ENCODE measurements around the gene RPTOR.
A peak's percentile ranks its signal among the peaks of the same experiment; 100 is the strongest.

The RPTOR gene

DNA sequence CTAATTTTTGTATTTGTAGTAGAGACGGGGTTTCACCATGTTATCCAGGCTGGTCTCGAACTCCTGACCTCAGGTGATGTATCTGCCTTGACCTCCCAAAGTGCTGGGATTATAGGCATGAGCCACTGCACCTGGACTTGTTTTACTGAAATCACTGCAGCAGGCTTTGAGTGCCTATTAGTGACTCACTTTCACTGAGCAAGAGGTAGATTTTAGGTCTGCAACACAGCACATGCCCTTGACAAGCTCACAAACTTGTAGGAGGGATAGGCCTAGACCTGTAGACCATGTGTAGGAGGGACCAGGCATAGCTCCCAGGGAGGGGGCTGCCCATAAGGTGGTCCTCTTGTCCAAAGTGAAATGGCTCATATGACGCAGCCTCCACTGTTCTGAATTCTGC lies 27.0 kb upstream of the RPTOR start:
- no peaks in the 10 kb centered on the region for H3K27me3 ChIP-seq (replicated peaks; ENCODE audit: control insufficient read depth, insufficient read depth, low read length)
- no peak overlapping the region for H3K4me3 ChIP-seq (ENCODE audit: low read length)
- DNase-seq (ENCODE audit: low read depth): no peak
- no peaks in the 10 kb centered on the region for H3K36me3 ChIP-seq (ENCODE audit: control insufficient read depth, insufficient read depth, low read length, severe bottlenecking)
- H3K9me3 ChIP-seq (ENCODE audit: control insufficient read depth, low read length): no peaks in the 10 kb centered on the region
- no peak overlapping the region for H3K9ac ChIP-seq (ENCODE audit: low read length)
- peaks cover 8% of the 10 kb centered on the region for H3K4me1 ChIP-seq (ENCODE audit: control insufficient read depth, insufficient read depth, low read length)

DNA sequence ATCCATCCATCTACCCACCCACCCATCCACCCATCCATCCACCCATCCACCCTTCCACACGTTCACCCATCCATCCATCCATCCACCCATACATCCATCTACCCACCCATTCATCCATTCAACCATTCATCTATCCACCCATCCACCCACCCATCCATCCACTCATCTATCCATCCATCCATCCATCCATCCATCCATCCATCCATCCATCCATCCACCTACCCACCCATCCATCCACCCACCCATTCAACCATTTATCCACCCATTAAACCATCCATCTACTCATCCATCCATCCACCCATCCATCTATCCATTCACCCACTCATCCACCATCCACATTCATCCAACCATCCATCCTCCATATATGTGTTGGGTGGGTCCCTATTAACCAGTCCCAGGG lies 26.2 kb upstream of the RPTOR start:
- Histone ChIP-seq H3K4me1 (ENCODE audit: control insufficient read depth, insufficient read depth, low read length) (peaks cover 6% of the 10 kb centered on the region), H3K27me3 (replicated peaks; ENCODE audit: control insufficient read depth, insufficient read depth, low read length) (peaks cover 6% of the 10 kb centered on the region), H3K4me3 (ENCODE audit: low read length) (no peak overlapping the region), H3K9ac (ENCODE audit: low read length) (no peak overlapping the region), H3K36me3 (ENCODE audit: control insufficient read depth, insufficient read depth, low read length, severe bottlenecking) (no peaks in the 10 kb centered on the region), H3K9me3 (ENCODE audit: control insufficient read depth, low read length) (peaks cover 6% of the 10 kb centered on the region)
- no peak for DNase-seq (ENCODE audit: low read depth)

DNA sequence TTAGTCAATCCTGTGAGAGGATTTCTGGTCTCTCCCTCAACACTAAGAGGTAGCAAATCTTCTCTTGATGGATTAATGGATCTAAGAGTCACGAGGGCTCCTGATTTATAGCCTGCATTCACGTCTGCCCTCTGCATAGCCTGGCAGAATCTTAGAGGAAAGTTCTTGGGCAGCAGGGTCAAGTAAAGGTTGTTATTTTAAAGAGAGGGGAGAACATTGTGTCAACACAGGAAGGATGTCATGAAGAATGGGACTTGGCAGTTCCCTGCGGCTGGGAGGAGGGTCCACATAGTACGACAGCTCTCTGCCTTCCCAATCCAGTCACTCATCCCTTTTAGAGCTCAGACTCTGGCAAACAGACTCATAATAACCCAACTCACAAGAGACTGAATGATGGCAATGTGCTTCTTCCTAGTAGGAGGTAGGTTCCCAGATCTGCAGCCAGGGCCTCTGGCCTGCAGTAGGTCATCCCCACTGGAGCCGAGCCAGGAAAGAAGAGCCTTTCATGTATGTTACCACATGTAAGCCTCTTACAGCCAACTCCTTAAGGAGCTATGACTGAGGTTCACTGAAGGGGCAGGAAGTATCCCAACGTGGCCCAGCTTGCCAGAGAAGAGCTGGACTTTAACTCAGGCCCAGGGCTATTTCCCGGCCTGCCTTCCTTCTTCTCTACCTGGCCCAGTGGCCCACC lies 25.4 kb upstream of the RPTOR start:
- Histone ChIP-seq H3K9ac (ENCODE audit: low read length) (no peak overlapping the region), H3K4me3 (ENCODE audit: low read length) (no peak overlapping the region), H3K27me3 (replicated peaks; ENCODE audit: control insufficient read depth, insufficient read depth, low read length) (peaks cover 6% of the 10 kb centered on the region), H3K9me3 (ENCODE audit: control insufficient read depth, low read length) (peaks cover 6% of the 10 kb centered on the region), H3K4me1 (ENCODE audit: control insufficient read depth, insufficient read depth, low read length) (peaks cover 6% of the 10 kb centered on the region), H3K36me3 (ENCODE audit: control insufficient read depth, insufficient read depth, low read length, severe bottlenecking) (no peaks in the 10 kb centered on the region)
- DNase-seq (ENCODE audit: low read depth): no peak

DNA sequence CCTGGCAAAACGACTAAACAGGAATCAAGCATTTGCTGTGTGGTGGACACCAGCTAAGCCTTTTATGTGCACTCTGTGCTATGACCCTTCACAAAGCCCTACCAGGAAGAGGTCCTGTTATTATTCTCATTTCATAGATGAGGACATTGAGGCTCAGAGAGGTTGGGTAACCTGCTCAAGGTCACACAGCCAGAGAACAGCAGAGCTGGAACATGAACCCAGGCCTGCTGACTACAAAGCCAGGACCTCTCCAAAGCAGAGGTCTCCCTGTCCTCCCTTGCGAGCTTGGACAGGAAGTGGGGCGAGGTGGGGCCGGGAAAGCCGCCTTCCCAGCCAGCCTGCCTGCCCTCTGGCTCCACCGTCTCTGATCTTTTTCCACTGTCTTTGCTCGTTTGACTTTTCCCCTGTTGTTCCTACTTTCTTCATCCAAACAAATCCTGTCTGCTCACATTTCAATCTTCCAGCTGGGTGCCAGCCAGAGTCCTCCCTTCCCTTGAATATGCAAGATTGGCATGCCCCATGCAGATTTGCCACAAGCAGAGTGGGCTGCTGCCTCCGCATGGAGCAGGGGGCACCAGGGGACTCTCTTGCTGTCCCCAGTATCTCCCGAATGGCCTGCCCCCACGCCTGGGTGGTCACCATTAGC lies 23.7 kb upstream of the RPTOR start:
- H3K4me3 ChIP-seq (ENCODE audit: low read length): no peak overlapping the region
- no peak for DNase-seq (ENCODE audit: low read depth)
- H3K27me3 ChIP-seq (replicated peaks; ENCODE audit: control insufficient read depth, insufficient read depth, low read length): peaks cover 6% of the 10 kb centered on the region
- no peaks in the 10 kb centered on the region for H3K36me3 ChIP-seq (ENCODE audit: control insufficient read depth, insufficient read depth, low read length, severe bottlenecking)
- H3K9me3 ChIP-seq (ENCODE audit: control insufficient read depth, low read length): peaks cover 6% of the 10 kb centered on the region
- H3K4me1 ChIP-seq (ENCODE audit: control insufficient read depth, insufficient read depth, low read length): peaks cover 6% of the 10 kb centered on the region
- no peak overlapping the region for H3K9ac ChIP-seq (ENCODE audit: low read length)

DNA sequence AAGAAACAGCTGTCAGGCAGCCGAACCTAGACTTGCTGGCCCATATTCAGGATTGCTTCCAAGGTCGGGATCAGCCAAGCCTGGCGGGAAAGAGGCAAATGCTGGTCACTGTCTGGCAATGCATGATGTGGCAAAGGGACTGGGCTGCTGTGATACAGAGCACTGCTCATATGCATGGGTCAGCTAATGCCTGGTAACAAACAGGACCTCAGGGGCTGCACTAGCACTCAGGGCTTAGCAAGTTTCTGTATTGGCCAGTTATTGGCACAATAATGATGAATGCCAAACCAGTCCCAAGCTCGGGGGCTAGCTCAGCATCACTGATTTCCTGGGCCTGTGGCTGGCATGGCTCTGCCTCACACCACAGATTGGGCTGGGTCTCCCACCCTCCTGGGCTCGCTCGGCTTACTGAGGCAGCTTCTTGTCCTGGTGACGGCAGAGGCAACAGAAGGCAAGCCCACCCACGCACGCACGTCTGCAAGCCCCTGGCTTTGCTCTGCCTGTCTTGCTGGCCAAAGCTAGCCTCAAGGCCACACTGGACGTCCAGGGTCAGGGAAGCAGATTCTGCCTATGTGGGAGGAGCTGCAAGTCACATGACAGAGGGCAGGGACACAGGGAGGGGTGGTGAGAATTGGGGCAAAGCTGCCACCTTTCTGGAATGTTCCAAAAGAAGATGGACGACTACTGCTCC lies 21.4 kb upstream of the RPTOR start:
- no peak for DNase-seq (ENCODE audit: low read depth)
- peaks cover 6% of the 10 kb centered on the region for H3K4me1 ChIP-seq (ENCODE audit: control insufficient read depth, insufficient read depth, low read length)
- H3K9me3 ChIP-seq (ENCODE audit: control insufficient read depth, low read length): peaks cover 6% of the 10 kb centered on the region
- no peak overlapping the region for H3K4me3 ChIP-seq (ENCODE audit: low read length)
- no peaks in the 10 kb centered on the region for H3K36me3 ChIP-seq (ENCODE audit: control insufficient read depth, insufficient read depth, low read length, severe bottlenecking)
- no peak overlapping the region for H3K9ac ChIP-seq (ENCODE audit: low read length)
- peaks cover 15% of the 10 kb centered on the region for H3K27me3 ChIP-seq (replicated peaks; ENCODE audit: control insufficient read depth, insufficient read depth, low read length)

DNA sequence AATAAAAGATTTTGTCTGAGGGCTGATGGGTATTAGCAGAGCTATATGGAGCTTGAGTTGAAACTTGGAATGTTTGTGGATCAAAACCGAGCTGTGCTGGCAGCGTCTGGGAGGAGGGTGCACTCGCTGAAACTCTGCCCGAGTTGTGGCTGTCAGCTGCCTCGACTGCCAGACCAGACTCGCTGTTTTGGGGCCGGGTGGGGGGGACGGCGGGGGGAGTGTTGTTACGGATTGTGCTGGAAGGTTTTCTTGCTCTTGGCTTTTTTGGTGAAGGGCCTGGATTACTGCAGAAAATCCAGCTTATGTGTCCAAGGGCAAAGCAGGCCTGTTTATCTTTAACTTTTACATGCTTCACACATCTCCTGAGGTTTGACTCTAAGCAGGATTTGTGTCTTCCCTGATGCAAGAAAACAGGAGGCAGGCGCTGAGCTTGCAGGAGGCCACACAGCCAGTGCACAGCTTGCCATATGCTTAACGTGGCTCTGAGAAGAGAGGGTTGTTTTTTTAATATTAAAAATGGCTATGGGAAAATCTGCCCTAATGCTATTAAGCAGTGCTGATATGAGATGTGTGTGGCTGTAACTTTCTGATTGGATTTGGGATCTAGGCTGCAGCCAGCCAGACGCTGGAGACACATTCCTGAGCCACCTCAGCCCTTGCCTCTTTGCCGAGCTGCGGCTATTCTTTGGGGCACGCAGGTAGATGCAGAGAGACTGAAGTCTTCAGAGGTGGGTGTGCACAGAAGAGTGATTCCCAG lies 20.5 kb upstream of the RPTOR start:
- DNase-seq (ENCODE audit: low read depth): peak; percentile 11
- no peaks in the 10 kb centered on the region for H3K36me3 ChIP-seq (ENCODE audit: control insufficient read depth, insufficient read depth, low read length, severe bottlenecking)
- peaks cover 6% of the 10 kb centered on the region for H3K4me1 ChIP-seq (ENCODE audit: control insufficient read depth, insufficient read depth, low read length)
- no peak overlapping the region for H3K4me3 ChIP-seq (ENCODE audit: low read length)
- H3K27me3 ChIP-seq (replicated peaks; ENCODE audit: control insufficient read depth, insufficient read depth, low read length): peaks cover 21% of the 10 kb centered on the region
- no peak overlapping the region for H3K9ac ChIP-seq (ENCODE audit: low read length)
- peaks cover 6% of the 10 kb centered on the region for H3K9me3 ChIP-seq (ENCODE audit: control insufficient read depth, low read length)

DNA sequence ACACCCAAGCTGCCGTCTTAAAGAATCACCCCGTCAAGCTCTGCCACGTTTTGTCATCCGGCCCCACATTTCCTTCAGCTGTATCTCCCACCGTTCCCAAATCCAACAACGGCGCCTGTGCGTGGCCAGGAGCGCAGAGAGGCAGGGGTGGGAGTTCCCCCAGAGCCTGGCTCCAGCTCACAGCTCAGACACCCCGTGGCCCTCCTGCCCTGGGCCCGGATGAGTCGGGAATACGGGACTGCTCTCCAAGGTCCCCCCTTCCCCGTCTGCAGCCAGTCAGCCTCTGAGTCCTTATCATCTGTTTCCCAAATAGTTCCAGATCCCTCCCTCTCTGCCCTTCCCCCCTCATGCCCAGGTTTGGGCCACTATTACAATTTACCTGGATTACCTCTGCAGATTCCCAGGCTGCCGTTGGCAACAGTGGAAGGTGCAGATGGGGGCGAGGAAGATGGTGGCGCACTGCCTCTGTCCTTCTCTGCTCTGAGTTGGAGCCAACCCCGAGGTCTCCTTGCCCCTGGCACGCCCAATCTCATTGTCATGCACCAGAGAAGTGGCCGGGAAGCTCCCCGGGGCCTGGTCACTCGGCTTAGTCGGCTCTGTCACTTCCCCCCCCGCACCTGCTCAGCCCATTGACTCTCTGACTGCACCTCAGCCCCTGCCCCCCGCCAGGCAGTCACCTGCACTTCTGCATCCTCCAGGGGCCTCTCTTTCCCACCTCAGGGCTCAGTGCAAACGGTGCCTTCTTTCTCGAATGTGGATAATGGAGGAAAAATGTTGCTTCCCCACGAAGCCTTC lies 18.3 kb upstream of the RPTOR start:
- no peak overlapping the region for H3K4me3 ChIP-seq (ENCODE audit: low read length)
- H3K27me3 ChIP-seq (replicated peaks; ENCODE audit: control insufficient read depth, insufficient read depth, low read length): peaks cover 21% of the 10 kb centered on the region
- H3K9me3 ChIP-seq (ENCODE audit: control insufficient read depth, low read length): peaks cover 6% of the 10 kb centered on the region
- no peaks in the 10 kb centered on the region for H3K36me3 ChIP-seq (ENCODE audit: control insufficient read depth, insufficient read depth, low read length, severe bottlenecking)
- no peak overlapping the region for H3K9ac ChIP-seq (ENCODE audit: low read length)
- no peak for DNase-seq (ENCODE audit: low read depth)
- H3K4me1 ChIP-seq (ENCODE audit: control insufficient read depth, insufficient read depth, low read length): no peaks in the 10 kb centered on the region

DNA sequence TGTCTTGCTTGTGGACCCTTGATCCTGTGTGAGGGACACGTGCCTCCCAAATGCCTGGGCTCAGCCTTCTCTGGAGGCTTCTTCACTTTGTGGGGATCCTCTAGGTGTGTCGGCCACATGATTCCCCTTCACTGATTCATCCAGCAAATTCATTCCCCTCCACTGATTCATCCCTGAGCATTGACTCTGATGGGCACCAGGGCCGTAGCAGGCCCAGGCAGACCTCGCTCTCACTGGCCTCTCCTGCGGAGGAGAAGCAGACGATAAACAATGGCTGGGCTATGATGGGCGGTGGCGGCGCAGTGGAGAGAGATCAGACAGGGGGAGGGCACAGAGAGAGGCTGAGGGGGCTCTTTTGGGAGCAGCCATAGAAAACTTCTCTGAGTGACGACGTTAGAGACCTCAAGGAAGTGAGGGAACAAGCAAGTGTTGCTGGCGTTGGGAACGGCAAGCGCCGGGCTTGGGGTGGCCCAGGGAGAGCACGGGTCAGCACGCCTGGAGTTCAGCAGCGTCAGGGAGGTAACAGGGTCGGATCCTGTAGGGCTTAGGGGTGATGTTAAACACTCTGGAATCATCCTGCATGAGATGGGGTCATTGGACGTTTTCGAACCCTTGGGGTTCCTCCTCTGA lies 17.5 kb upstream of the RPTOR start:
- peak; percentile 17 for DNase-seq (ENCODE audit: low read depth)
- Histone ChIP-seq H3K4me3 (ENCODE audit: low read length) (no peak overlapping the region), H3K36me3 (ENCODE audit: control insufficient read depth, insufficient read depth, low read length, severe bottlenecking) (no peaks in the 10 kb centered on the region), H3K27me3 (replicated peaks; ENCODE audit: control insufficient read depth, insufficient read depth, low read length) (peaks cover 21% of the 10 kb centered on the region), H3K4me1 (ENCODE audit: control insufficient read depth, insufficient read depth, low read length) (no peaks in the 10 kb centered on the region), H3K9me3 (ENCODE audit: control insufficient read depth, low read length) (peaks cover 6% of the 10 kb centered on the region), H3K9ac (ENCODE audit: low read length) (no peak overlapping the region)

DNA sequence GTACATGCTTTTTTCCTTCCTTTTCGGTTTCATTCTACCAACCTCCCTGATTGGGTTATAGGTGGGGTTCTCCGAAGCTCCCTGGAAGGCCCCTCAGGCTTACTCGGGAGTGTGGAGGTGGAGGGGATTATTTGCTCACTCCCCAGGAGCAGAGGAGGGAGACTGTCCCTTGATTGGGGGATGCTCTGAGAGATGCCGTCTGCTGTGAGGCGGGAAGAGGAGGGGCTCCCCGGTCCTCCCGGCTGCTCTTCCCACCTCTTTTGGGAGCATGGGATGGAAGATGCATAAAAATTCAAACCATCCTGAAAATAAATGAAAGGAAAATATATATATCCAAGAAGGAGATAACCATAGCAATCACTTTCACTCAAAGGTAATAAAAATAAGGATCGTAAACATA lies 16.1 kb upstream of the RPTOR start:
- H3K36me3 ChIP-seq (ENCODE audit: control insufficient read depth, insufficient read depth, low read length, severe bottlenecking): no peaks in the 10 kb centered on the region
- H3K4me3 ChIP-seq (ENCODE audit: low read length): no peak overlapping the region
- H3K27me3 ChIP-seq (replicated peaks; ENCODE audit: control insufficient read depth, insufficient read depth, low read length): peaks cover 16% of the 10 kb centered on the region
- no peak overlapping the region for H3K9ac ChIP-seq (ENCODE audit: low read length)
- H3K4me1 ChIP-seq (ENCODE audit: control insufficient read depth, insufficient read depth, low read length): no peaks in the 10 kb centered on the region
- no peaks in the 10 kb centered on the region for H3K9me3 ChIP-seq (ENCODE audit: control insufficient read depth, low read length)
- no peak for DNase-seq (ENCODE audit: low read depth)

DNA sequence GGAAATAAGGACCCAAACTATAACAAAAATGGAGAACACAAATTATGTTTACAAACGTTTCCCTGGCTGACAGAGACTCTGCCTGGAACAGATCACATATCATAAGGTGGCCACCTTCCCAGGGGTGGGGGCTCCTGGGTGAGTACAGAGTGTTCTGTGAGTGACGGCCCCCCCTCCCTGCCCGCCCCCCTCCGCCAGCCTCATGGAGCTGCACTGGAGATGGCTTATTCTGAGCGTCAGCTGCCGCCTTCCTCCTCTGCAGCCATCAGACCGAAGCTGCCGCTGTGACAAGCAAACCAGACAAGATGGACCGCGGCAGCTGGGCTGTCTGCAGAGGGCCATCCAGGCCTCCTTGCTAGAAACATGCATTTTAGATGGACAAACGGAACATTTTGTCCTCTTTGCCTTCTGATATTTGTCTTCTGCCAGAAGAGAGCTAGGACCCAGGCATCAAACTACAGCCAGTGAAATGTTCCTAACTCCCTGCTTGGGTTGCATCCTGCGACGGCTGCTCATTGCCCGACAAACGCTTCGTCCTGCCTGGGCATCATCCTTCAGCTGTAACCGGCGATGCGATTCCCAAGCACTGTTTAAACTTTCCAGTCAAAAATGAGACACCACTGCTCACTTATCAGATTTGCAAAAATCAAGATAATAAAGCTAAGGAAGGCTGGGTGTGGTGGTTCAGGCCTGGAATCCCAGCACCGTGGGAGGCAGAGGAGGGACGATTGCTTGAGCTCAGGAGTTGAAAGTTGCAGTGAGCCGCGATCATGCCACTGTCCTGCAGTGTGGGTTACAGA lies 15.3 kb upstream of the RPTOR start:
- no peak for DNase-seq (ENCODE audit: low read depth)
- Histone ChIP-seq H3K4me3 (ENCODE audit: low read length) (no peak overlapping the region), H3K27me3 (replicated peaks; ENCODE audit: control insufficient read depth, insufficient read depth, low read length) (peaks cover 16% of the 10 kb centered on the region), H3K4me1 (ENCODE audit: control insufficient read depth, insufficient read depth, low read length) (peaks cover 3% of the 10 kb centered on the region), H3K9ac (ENCODE audit: low read length) (no peak overlapping the region), H3K36me3 (ENCODE audit: control insufficient read depth, insufficient read depth, low read length, severe bottlenecking) (no peaks in the 10 kb centered on the region), H3K9me3 (ENCODE audit: control insufficient read depth, low read length) (no peaks in the 10 kb centered on the region)

All from adipocyte (in vitro differentiated cells).